ENCODE measurements around the gene SAMD3. TPM values are rescaled to one million over a fixed set of nuclear protein-coding genes. Genes with fewer than 3 reads are reported as not detected.

The SAMD3 gene
- polyA plus RNA-seq, 1 experiment = 0.40 TPM

GRCh38 chr6:130111031-130111430, 111.7 kb downstream of the SAMD3 start:
- no peaks in the 10 kb centered on the region for H3K36me3 ChIP-seq (ENCODE audit: control insufficient read depth, insufficient read depth, low read length)
- CTCF ChIA-PET = interaction anchor here (0.7 kb wide), 1 partner anchor 1469 kb away, joined by 3 read pairs; no protein-coding TSS in a partner anchor
- TF ChIP-seq, protein P1, sequence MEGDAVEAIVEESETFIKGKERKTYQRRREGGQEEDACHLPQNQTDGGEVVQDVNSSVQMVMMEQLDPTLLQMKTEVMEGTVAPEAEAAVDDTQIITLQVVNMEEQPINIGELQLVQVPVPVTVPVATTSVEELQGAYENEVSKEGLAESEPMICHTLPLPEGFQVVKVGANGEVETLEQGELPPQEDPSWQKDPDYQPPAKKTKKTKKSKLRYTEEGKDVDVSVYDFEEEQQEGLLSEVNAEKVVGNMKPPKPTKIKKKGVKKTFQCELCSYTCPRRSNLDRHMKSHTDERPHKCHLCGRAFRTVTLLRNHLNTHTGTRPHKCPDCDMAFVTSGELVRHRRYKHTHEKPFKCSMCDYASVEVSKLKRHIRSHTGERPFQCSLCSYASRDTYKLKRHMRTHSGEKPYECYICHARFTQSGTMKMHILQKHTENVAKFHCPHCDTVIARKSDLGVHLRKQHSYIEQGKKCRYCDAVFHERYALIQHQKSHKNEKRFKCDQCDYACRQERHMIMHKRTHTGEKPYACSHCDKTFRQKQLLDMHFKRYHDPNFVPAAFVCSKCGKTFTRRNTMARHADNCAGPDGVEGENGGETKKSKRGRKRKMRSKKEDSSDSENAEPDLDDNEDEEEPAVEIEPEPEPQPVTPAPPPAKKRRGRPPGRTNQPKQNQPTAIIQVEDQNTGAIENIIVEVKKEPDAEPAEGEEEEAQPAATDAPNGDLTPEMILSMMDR (IDR thresholded peaks at IDR 0.05; ENCODE audit: insufficient read depth, low read depth, low read length) = no peak

GRCh38 chr6:130107710-130108109, 115.0 kb downstream of the SAMD3 start:
- CTCF ChIA-PET = no interaction called here
- Histone ChIP-seq H3K27me3 (ENCODE audit: control insufficient read depth, insufficient read depth, low read length) (no peaks in the 10 kb centered on the region), H3K36me3 (ENCODE audit: control insufficient read depth, insufficient read depth, low read length) (no peaks in the 10 kb centered on the region), H3K4me3 (ENCODE audit: low read depth, low read length) (no peak overlapping the region)
- no peak for DNase-seq (ENCODE audit: low read depth)
- POLR2A ChIA-PET = no interaction called here
- TF ChIP-seq, protein P1 (IDR thresholded peaks at IDR 0.05; ENCODE audit: insufficient read depth, low read depth, low read length) = no peak

More at GRCh38 chr6:130111031-130111430, 111.7 kb downstream of the SAMD3 start:
- POLR2A ChIA-PET = no interaction called here
- Histone ChIP-seq H3K27me3 (ENCODE audit: control insufficient read depth, insufficient read depth, low read length) (no peaks in the 10 kb centered on the region), H3K4me3 (ENCODE audit: low read depth, low read length) (no peak overlapping the region)
- no peak for DNase-seq (ENCODE audit: low read depth)

- no peaks in the 10 kb centered on the region for H3K27me3 ChIP-seq (ENCODE audit: control insufficient read depth, insufficient read depth, low read length)
- H3K36me3 ChIP-seq (ENCODE audit: control insufficient read depth, insufficient read depth, low read length) = peaks cover 4% of the 10 kb centered on the region; the same call in 1 of the 2 replicates
- no peak for DNase-seq (ENCODE audit: low read depth)
- no peak overlapping the region for H3K4me3 ChIP-seq (ENCODE audit: low read depth, low read length)
- TF ChIP-seq, protein P1 (IDR thresholded peaks at IDR 0.05; ENCODE audit: insufficient read depth, low read depth, low read length) = no peak
- POLR2A ChIA-PET = no interaction called here
- CTCF ChIA-PET = no interaction called here
Measured at GRCh38 chr6:130105996-130106704, 116.6 kb downstream of the SAMD3 start.

DNA sequence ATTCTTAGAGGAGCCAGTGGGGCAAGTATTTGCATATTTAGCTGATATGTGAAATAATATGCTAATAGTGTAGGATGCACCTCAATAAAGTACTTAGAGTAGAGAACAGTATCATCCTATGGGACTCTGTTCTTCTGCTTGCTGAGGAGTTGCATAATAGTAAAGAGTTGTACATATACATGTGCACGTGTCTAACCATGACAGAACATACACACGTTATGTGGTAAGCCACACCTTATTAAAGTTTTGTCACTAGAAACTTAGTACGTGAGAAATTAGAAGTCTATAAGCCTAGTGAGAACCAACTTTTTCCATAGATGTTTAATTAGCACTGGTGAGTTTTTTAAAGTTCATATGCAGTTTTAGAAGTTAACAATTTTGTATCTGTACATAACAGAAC, 123.6 kb downstream of the SAMD3 start:
- ChIA-PET POLR2A (no interaction called here), CTCF (interaction anchor here (0.9 to 2.1 kb wide), 2 partner anchors 13 to 15 kb away, joined by 3 to 5 read pairs; no protein-coding TSS in a partner anchor)
- DNase-seq (ENCODE audit: low read depth) = no peak
- Histone ChIP-seq H3K27me3 (ENCODE audit: control insufficient read depth, insufficient read depth, low read length) (no peaks in the 10 kb centered on the region), H3K4me3 (ENCODE audit: low read depth, low read length) (no peak overlapping the region), H3K36me3 (ENCODE audit: control insufficient read depth, insufficient read depth, low read length) (peaks cover 4% of the 10 kb centered on the region; the same call in 1 of the 2 replicates)
- TF ChIP-seq, protein P1 (IDR thresholded peaks at IDR 0.05; ENCODE audit: insufficient read depth, low read depth, low read length) = no peak

DNA sequence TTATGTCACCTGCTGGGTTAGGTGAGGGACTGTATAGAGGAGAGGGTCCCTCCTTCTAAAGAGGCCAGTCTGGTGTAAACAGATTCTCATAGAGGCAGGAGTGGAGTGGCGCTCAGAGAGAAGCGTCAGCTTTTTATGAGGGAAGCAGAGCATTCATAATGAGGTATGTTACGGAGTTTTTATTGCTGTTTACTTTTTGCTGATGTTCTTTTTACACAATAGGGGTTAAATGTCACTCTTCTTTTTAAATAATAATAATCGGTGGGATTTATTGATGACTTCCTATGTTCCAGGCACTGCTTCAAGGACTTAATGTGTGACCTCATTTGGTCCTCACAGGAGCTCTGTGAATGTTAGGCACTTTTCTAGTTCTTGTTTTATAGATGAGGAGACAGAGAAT, 124.4 kb downstream of the SAMD3 start:
- Histone ChIP-seq H3K36me3 (ENCODE audit: control insufficient read depth, insufficient read depth, low read length) (peaks cover 4% of the 10 kb centered on the region; the same call in 1 of the 2 replicates), H3K4me3 (ENCODE audit: low read depth, low read length) (no peak overlapping the region), H3K27me3 (ENCODE audit: control insufficient read depth, insufficient read depth, low read length) (no peaks in the 10 kb centered on the region)
- no peak for DNase-seq (ENCODE audit: low read depth)
- TF ChIP-seq, protein P1 (IDR thresholded peaks at IDR 0.05; ENCODE audit: insufficient read depth, low read depth, low read length) = no peak
- CTCF ChIA-PET = interaction anchor here (0.9 to 2.1 kb wide), 2 partner anchors 13 to 15 kb away, joined by 3 to 5 read pairs; no protein-coding TSS in a partner anchor
- POLR2A ChIA-PET = no interaction called here

Other genes with a start within 250 kb of the SAMD3 start
- gene L3MBTL3, start 204.4 kb downstream of the SAMD3 start, polyA plus RNA-seq (2011; rRNA removed) = 6.8 and 7.6 TPM in 2 replicates
- gene TMEM200A, start 143.1 kb upstream of the SAMD3 start, polyA plus RNA-seq (2011; rRNA removed) = 6.0 and 9.2 TPM in 2 replicates

Data from BJ (cell line).